Loucy (cell line): ENCODE data around the gene ADAMTS15.

ENCODE experiments used
- H2AFZ ChIP-seq: fragments of 200-600 bp; sonication (generic); 2 replicates; pipeline ENCODE4 v1.6.0; 2016; ENCODE audit warnings: antibody characterized with exemption, mild to moderate bottlenecking, low read length, moderate library complexity
- H3F3A ChIP-seq: fragments of 200-600 bp; 2 replicates; pipeline ENCODE4 v1.6.0; 2016; ENCODE audit warnings: antibody characterized with exemption, low read depth, mild to moderate bottlenecking
- H3K27me3 ChIP-seq: fragments of 200-600 bp; sonication (generic); 2 replicates; pipeline ENCODE4 v1.6.1; 2014; ENCODE audit warnings: low read length, mild to moderate bottlenecking; ENCODE audit not compliant: insufficient read depth, poor library complexity, severe bottlenecking
- H3K36me3 ChIP-seq: fragments of 200-600 bp; sonication (generic); 2 replicates; pipeline ENCODE4 v1.6.1; 2016; ENCODE audit warnings: low read length; ENCODE audit not compliant: insufficient read depth
- H3K4me1 ChIP-seq: fragments of 200-600 bp; sonication (generic); 2 replicates; pipeline ENCODE4 v1.5.1; 2014; ENCODE audit warnings: low read length, mild to moderate bottlenecking; ENCODE audit not compliant: insufficient read depth, poor library complexity, severe bottlenecking
- H3K4me2 ChIP-seq: fragments of 200-600 bp; sonication (generic); 2 replicates; pipeline ENCODE4 v1.6.0; 2014; ENCODE audit warnings: antibody characterized with exemption, low read length, low read depth, mild to moderate bottlenecking; ENCODE audit not compliant: poor library complexity, severe bottlenecking
- H3K4me3 ChIP-seq: fragments of 200-600 bp; sonication (generic); 2 replicates; pipeline ENCODE4 v1.5.1; 2014; ENCODE audit warnings: low read length, mild to moderate bottlenecking, mixed read lengths; ENCODE audit not compliant: poor library complexity, severe bottlenecking
- H3K79me2 ChIP-seq: fragments of 200-600 bp; sonication (generic); 2 replicates; pipeline ENCODE4 v1.6.1; 2014; ENCODE audit warnings: low read length; ENCODE audit not compliant: insufficient read depth
- H3K9ac ChIP-seq: fragments of 200-600 bp; sonication (generic); 2 replicates; pipeline ENCODE4 v1.6.0; 2014; ENCODE audit warnings: mild to moderate bottlenecking, low read depth, low read length, moderate library complexity; ENCODE audit not compliant: poor library complexity, severe bottlenecking
- H3K9me2 ChIP-seq: fragments of 200-600 bp; sonication (generic); replicated peaks from 2 replicates; pipeline ENCODE4 v1.6.1; 2016; ENCODE audit warnings: low read depth, low read length, mixed read lengths
- H3K9me3 ChIP-seq: fragments of 200-600 bp; sonication (generic); 2 replicates; pipeline ENCODE4 v1.6.1; 2014; ENCODE audit warnings: mild to moderate bottlenecking, antibody characterized with exemption, low read length, low read depth; ENCODE audit not compliant: insufficient read depth
- H4K20me1 ChIP-seq: fragments of 200-600 bp; sonication (generic); 2 replicates; pipeline ENCODE4 v1.6.0; 2014; ENCODE audit warnings: antibody characterized with exemption, low read length, mild to moderate bottlenecking; ENCODE audit not compliant: insufficient read depth, poor library complexity, severe bottlenecking
- CTCF ChIP-seq: fragments of 200-600 bp; sonication (generic); conservative IDR thresholded peaks from 2 replicates; pipeline ENCODE4 v1.5.1; 2014; ENCODE audit warnings: mild to moderate bottlenecking, antibody characterized with exemption, low read length
- EZH2phosphoT487 ChIP-seq: fragments of 200-600 bp; IDR thresholded peaks from 2 replicates; pipeline ENCODE4 v1.6.1; 2018; ENCODE audit warnings: antibody characterized with exemption, mild to moderate bottlenecking, moderate library complexity, borderline replicate concordance

ADAMTS15 gene

GRCh38 chr11:130499828-130500227, 51.4 kb downstream of the ADAMTS15 start:
- H4K20me1 ChIP-seq, result no peaks in the 10 kb centered on the region
- no peaks in the 10 kb centered on the region for H3F3A ChIP-seq
- no peak for TF ChIP-seq CTCF
- no peaks in the 10 kb centered on the region for H3K27me3 ChIP-seq
- no peak overlapping the region for H3K9ac ChIP-seq
- H3K79me2 ChIP-seq, result no peaks in the 10 kb centered on the region
- H3K4me2 ChIP-seq, result no peak overlapping the region
- H3K4me1 ChIP-seq, result no peaks in the 10 kb centered on the region
- H3K4me3 ChIP-seq, result no peak overlapping the region
- no peaks in the 10 kb centered on the region; the same call in 1 of the 2 replicates for H3K9me3 ChIP-seq
- H2AFZ ChIP-seq, result no peak overlapping the region
- no peaks in the 10 kb centered on the region for H3K9me2 ChIP-seq
- no peaks in the 10 kb centered on the region for H3K36me3 ChIP-seq

GRCh38 chr11:130504317-130504716, 55.9 kb downstream of the ADAMTS15 start:
- Histone ChIP-seq H3K4me3 (no peak overlapping the region), H3K4me2 (no peak overlapping the region), H3F3A (no peaks in the 10 kb centered on the region), H4K20me1 (no peaks in the 10 kb centered on the region), H3K4me1 (no peaks in the 10 kb centered on the region), H2AFZ (no peak overlapping the region), H3K9me3 (no peaks in the 10 kb centered on the region; the same call in 1 of the 2 replicates), H3K79me2 (no peaks in the 10 kb centered on the region), H3K27me3 (no peaks in the 10 kb centered on the region), H3K9ac (no peak overlapping the region), H3K36me3 (no peaks in the 10 kb centered on the region), H3K9me2 (no peaks in the 10 kb centered on the region)
- TF ChIP-seq EZH2phosphoT487, result no peak
- TF ChIP-seq CTCF, result no peak

- TF ChIP-seq EZH2phosphoT487 (no peak), CTCF (no peak)
- no peaks in the 10 kb centered on the region for H3K27me3 ChIP-seq
- H3K4me3 ChIP-seq, result no peak overlapping the region
- H3K4me2 ChIP-seq, result no peak overlapping the region
- no peaks in the 10 kb centered on the region; the same call in 1 of the 2 replicates for H3K9me3 ChIP-seq
- H3F3A ChIP-seq, result no peaks in the 10 kb centered on the region
- H3K36me3 ChIP-seq, result no peaks in the 10 kb centered on the region
- no peak overlapping the region for H2AFZ ChIP-seq
- no peaks in the 10 kb centered on the region for H4K20me1 ChIP-seq
- H3K9me2 ChIP-seq, result no peaks in the 10 kb centered on the region
- H3K79me2 ChIP-seq, result no peaks in the 10 kb centered on the region
- no peaks in the 10 kb centered on the region for H3K4me1 ChIP-seq
- H3K9ac ChIP-seq, result no peak overlapping the region
These were observed 60.5 kb downstream of the ADAMTS15 start for GRCh38 chr11:130508913-130509312.
